Stomach (tissue), 9 donors: ENCODE measurements around the gene POLR3E. TPM values are rescaled to one million over a fixed set of nuclear protein-coding genes. Genes with fewer than 3 reads are reported as not detected.
"Not testable (repeated sequence)": the region's sequence is repeated elsewhere in the genome, so short reads cannot be mapped to it uniquely, and the experiment has no call there.

Source experiments
- DNase-seq, 2 donors: peaks; one replicate each; pipeline versions ENCODE4 v3.0.0 to v3.0.0-alpha.2; 2013 to 2019
- H3K27ac ChIP-seq, 5 donors: fragments of 200-600 bp in 4 of 5; sonication (generic) in 4 of 5; one replicate each; pipeline ENCODE4 v1.5.1; 2013 to 2019; ENCODE audit warnings: mild to moderate bottlenecking in 1 of 5, moderate library complexity in 1 of 5
- H3K27me3 ChIP-seq, 3 donors: fragments of 200-600 bp; sonication (generic); one replicate each; pipeline ENCODE4 v1.5.1; 2017 to 2019; ENCODE audit warnings: mixed run types in 1 of 3
- H3K36me3 ChIP-seq, 4 donors: fragments of 200-600 bp; sonication (generic); 1 replicate in 3 of 4; 2 replicates in 1 of 4; pipeline ENCODE4 v1.5.1; 2016 to 2019
- H3K4me1 ChIP-seq, 4 donors: fragments of 200-600 bp; sonication (generic); one replicate each; pipeline ENCODE4 v1.5.1; 2016 to 2019
- H3K4me3 ChIP-seq, 4 donors: fragments of 200-600 bp; sonication (generic) in 3 of 4; one replicate each; pipeline ENCODE4 v1.5.1; 2016 to 2019; ENCODE audit warnings: mild to moderate bottlenecking in 1 of 4
- H3K9me3 ChIP-seq, 4 donors: fragments of 200-600 bp; sonication (generic); one replicate each; pipeline ENCODE4 v1.5.1; 2016 to 2019
- EP300 ChIP-seq: sonication (generic); formaldehyde crosslinking; IDR thresholded peaks from one replicate; pipeline ENCODE4 v1.6.1; 2017; ENCODE audit warnings: antibody characterized with exemption
- POLR2A ChIP-seq, 4 donors: fragments of 450-650 bp; IDR thresholded peaks; one replicate each; pipeline ENCODE4 v1.6.1; 2016; ENCODE audit warnings: antibody characterized with exemption in 4 of 4, control low read depth in 2 of 4, mild to moderate bottlenecking in 1 of 4, moderate library complexity in 1 of 4
- POLR2AphosphoS5 ChIP-seq, 3 donors: sonication (generic); formaldehyde crosslinking; IDR thresholded peaks; one replicate each; pipeline ENCODE4 v1.6.1; 2016; ENCODE audit warnings: antibody characterized with exemption in 3 of 3
- WGBS, 5 donors: extraction: QIAGEN DNeasy Blood & Tissue Kit in 3 of 5; methylation state at CpG; one replicate each; pipeline versions ENCODE4 v1.1.5 to v1.1.7; 2013 to 2018; 5-methylcytosine and 5-hydroxymethylcytosine counted together
- intact Hi-C: fragments of 100-400 bp; cut with DNase I; formaldehyde crosslinking; loops from one replicate; pipeline ENCODE4 v1.15.1; 2023; ENCODE audit warnings: low total_unique reads
- polyA plus RNA-seq, 3 donors: library from polyadenylated mRNA; stranded (reverse); fragments of 200-250 nt; gene quantifications; one replicate each; pipeline ENCODE4 v1.2.3, GENCODE V29; 2013
- total RNA-seq, 5 donors: library from RNA; depleted of rRNA; stranded (reverse); fragments of >200 nt; gene quantifications; one replicate each; pipeline versions ENCODE4 v1.1.0 to v1.2.3, GENCODE V29; 2014 to 2016
- TF ChIP-seq, protein P1 (sequence below), 7 experiments: fragments of 450-650 bp in 4 of 7; fragments of 200-600 bp in 3 of 7; sonication (generic) in 3 of 7; IDR thresholded peaks; one replicate each; pipeline ENCODE4 v1.5.1; 2016 to 2019; ENCODE audit warnings: antibody characterized with exemption in 7 of 7, control low read depth in 2 of 7, mild to moderate bottlenecking in 1 of 7
- donor health status: healthy with polysubstance abuse.
- donor health status: Bipolar disorder and iron deficiency.
- donor health status: healthy.

Gene POLR3E
- total and polyA plus RNA-seq, 8 donors = 13.1 to 99.1 (median 51.9) TPM

DNA sequence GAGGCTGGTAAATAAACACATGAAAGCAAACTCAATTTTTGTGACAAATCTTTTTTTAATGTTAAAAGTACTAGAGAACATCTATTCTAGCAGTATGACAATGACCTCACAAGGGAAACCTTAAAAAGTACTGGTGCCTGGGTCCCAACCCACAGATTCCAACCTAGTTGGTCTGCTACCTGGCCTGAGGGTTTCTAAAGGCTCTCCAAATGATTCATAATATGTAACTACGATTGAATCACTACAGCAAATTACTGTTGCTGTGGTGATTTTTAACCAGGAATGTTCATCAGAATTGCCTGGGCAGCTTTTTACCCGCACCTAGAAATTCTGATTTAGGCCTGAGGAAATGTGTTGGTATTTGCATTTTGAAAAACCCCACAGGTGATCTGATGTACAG lies 51.1 kb downstream of the POLR3E start:
- no peak for TF ChIP-seq POLR2AphosphoS5 (IDR thresholded peaks at IDR 0.05)
- intact Hi-C loops = no loop called here
- H3K36me3 ChIP-seq = peaks cover 38 to 75% (median 62%) of the 10 kb centered on the region in 4 donors
- no peak overlapping the region for H3K4me3 ChIP-seq
- 82 to 94% (median 88%) methylated on average over 2 of the region's 2 CpGs for WGBS, 5 donors
- no peaks in the 10 kb centered on the region for H3K27me3 ChIP-seq
- peaks cover 0 to 18% (median 11%) of the 10 kb centered on the region in 4 donors for H3K4me1 ChIP-seq
- H3K27ac ChIP-seq = peak overlapping the region in 1 of 5 donors; percentile 56
- no peak for DNase-seq
- H3K9me3 ChIP-seq = no peaks in the 10 kb centered on the region

GRCh38 chr16:22351017-22351416 lies 53.8 kb downstream of the POLR3E start:
- H3K4me3 ChIP-seq, intact Hi-C loops, H3K27ac ChIP-seq, H3K9me3 ChIP-seq, DNase-seq, H3K27me3 ChIP-seq: not testable (repeated sequence)
- Histone ChIP-seq H3K4me1 (peaks cover 4 to 28% (median 18%) of the 10 kb centered on the region in 4 donors), H3K36me3 (peaks cover 38 to 64% (median 56%) of the 10 kb centered on the region in 4 donors)
- WGBS, 5 donors = 93 to 99% (median 94%) methylated on average over 6 of the region's 6 CpGs

DNA sequence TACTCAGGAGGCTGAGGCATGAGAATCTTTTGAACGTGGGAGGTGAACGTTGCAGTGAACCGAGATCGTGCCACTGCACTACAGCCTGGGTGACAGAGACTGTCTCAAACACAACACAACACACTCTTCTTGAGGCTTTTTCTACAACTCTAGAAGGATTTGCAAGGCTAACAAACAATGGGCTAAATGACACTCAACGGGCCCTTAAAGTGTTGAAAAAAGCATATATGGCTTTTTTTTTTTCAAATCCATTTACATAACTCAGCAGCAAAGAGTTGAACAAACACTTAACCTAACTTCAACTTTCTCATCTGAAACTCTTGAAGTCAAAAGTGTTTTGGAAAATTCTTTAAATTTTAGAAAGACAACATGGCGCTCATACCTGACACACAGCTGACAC lies 54.9 kb downstream of the POLR3E start:
- TF ChIP-seq POLR2AphosphoS5 (IDR thresholded peaks at IDR 0.05) (no peak), EP300 (no peak), POLR2A (IDR thresholded peaks at IDR 0.05) (no peak)
- TF ChIP-seq, protein P1, sequence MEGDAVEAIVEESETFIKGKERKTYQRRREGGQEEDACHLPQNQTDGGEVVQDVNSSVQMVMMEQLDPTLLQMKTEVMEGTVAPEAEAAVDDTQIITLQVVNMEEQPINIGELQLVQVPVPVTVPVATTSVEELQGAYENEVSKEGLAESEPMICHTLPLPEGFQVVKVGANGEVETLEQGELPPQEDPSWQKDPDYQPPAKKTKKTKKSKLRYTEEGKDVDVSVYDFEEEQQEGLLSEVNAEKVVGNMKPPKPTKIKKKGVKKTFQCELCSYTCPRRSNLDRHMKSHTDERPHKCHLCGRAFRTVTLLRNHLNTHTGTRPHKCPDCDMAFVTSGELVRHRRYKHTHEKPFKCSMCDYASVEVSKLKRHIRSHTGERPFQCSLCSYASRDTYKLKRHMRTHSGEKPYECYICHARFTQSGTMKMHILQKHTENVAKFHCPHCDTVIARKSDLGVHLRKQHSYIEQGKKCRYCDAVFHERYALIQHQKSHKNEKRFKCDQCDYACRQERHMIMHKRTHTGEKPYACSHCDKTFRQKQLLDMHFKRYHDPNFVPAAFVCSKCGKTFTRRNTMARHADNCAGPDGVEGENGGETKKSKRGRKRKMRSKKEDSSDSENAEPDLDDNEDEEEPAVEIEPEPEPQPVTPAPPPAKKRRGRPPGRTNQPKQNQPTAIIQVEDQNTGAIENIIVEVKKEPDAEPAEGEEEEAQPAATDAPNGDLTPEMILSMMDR (IDR thresholded peaks at IDR 0.05) = no peak
- Histone ChIP-seq H3K9me3 (no peaks in the 10 kb centered on the region), H3K27me3 (no peaks in the 10 kb centered on the region), H3K4me3 (no peak overlapping the region), H3K4me1 (peaks cover 4 to 24% (median 13%) of the 10 kb centered on the region in 4 donors), H3K27ac (no peak overlapping the region), H3K36me3 (peaks cover 27 to 53% (median 46%) of the 10 kb centered on the region in 4 donors)
- DNase-seq = no peak
- 95 to 98% (median 97%) methylated on average over 6 of the region's 6 CpGs for WGBS, 5 donors
- intact Hi-C loops = no loop called here

- no peak for DNase-seq
- Histone ChIP-seq H3K4me3 (no peak overlapping the region), H3K36me3 (peaks cover 23 to 50% (median 41%) of the 10 kb centered on the region in 4 donors), H3K9me3 (no peaks in the 10 kb centered on the region), H3K27ac (peak overlapping the region in 1 of 5 donors; percentile 53), H3K27me3 (no peaks in the 10 kb centered on the region), H3K4me1 (peaks cover 4 to 27% (median 13%) of the 10 kb centered on the region in 4 donors)
- intact Hi-C loops = no loop called here
- WGBS, 5 donors = 94 to 98% (median 96%) methylated on average over 5 of the region's 5 CpGs
- TF ChIP-seq POLR2AphosphoS5 (IDR thresholded peaks at IDR 0.05) (no peak), POLR2A (IDR thresholded peaks at IDR 0.05) (no peak), EP300 (no peak)
- TF ChIP-seq, protein P1 (IDR thresholded peaks at IDR 0.05) = no peak
Measured at GRCh38 chr16:22352723-22353122, 55.5 kb downstream of the POLR3E start.

DNA sequence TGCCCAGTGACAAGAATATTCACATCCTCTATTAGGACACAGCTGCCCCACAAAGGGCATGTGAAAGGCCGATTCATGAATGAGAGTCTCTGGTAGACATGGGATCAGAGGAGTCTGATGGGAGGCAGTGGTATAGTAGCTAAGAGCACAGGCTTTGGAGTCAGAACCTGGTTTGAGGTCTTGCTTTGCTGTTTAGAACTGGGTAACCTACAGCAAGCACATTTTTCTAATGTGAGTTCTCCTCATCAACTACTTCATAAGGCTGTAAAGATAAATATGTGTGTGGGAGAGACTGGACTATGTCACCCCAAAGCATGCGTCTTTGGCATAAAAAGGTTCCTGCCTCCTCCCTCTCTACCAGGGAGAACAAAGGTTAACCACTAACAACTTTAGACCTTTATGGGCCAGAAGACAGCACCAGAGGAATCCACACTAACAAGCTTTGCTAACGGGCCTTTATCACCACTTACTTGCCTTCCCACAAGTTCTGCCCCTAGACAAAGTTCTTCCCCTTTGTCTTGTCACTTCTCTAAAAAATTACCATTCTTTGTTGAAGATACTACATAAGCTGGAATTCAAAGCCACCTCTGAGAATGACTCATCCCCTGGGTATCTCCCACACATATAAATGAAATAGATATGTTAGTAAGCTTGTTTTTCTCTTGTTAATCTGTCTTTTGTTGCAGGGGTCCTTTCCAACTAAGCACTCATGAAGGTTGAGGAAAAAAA lies 56.1 kb downstream of the POLR3E start:
- 33 to 68% (median 53%) methylated on average over 3 of the region's 3 CpGs for WGBS, 5 donors
- intact Hi-C loops = no loop called here

More for the DNA sequence above, 56.1 kb downstream of the POLR3E start:
- Histone ChIP-seq H3K27me3 (no peaks in the 10 kb centered on the region), H3K9me3 (no peaks in the 10 kb centered on the region), H3K27ac (peak overlapping the region in 4 of 5 donors; percentile 7 to 53 (median 42)), H3K4me1 (peaks cover 4 to 33% (median 13%) of the 10 kb centered on the region in 4 donors), H3K4me3 (no peak overlapping the region), H3K36me3 (peaks cover 18 to 44% (median 34%) of the 10 kb centered on the region in 4 donors)
- DNase-seq = peak in 1 of 2 donors; percentile 36
- TF ChIP-seq EP300 (no peak), POLR2AphosphoS5 (IDR thresholded peaks at IDR 0.05) (no peak), POLR2A (IDR thresholded peaks at IDR 0.05) (no peak)
- TF ChIP-seq, protein P1 (IDR thresholded peaks at IDR 0.05) = no peak
